ENCODE measurements around the gene EXOC1. TPM values are rescaled to one million over a fixed set of nuclear protein-coding genes. Genes with fewer than 3 reads are reported as not detected.

The EXOC1 gene, protein sequence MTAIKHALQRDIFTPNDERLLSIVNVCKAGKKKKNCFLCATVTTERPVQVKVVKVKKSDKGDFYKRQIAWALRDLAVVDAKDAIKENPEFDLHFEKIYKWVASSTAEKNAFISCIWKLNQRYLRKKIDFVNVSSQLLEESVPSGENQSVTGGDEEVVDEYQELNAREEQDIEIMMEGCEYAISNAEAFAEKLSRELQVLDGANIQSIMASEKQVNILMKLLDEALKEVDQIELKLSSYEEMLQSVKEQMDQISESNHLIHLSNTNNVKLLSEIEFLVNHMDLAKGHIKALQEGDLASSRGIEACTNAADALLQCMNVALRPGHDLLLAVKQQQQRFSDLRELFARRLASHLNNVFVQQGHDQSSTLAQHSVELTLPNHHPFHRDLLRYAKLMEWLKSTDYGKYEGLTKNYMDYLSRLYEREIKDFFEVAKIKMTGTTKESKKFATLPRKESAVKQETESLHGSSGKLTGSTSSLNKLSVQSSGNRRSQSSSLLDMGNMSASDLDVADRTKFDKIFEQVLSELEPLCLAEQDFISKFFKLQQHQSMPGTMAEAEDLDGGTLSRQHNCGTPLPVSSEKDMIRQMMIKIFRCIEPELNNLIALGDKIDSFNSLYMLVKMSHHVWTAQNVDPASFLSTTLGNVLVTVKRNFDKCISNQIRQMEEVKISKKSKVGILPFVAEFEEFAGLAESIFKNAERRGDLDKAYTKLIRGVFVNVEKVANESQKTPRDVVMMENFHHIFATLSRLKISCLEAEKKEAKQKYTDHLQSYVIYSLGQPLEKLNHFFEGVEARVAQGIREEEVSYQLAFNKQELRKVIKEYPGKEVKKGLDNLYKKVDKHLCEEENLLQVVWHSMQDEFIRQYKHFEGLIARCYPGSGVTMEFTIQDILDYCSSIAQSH
- 50.4 TPM for polyA plus RNA-seq (2013)

DNA sequence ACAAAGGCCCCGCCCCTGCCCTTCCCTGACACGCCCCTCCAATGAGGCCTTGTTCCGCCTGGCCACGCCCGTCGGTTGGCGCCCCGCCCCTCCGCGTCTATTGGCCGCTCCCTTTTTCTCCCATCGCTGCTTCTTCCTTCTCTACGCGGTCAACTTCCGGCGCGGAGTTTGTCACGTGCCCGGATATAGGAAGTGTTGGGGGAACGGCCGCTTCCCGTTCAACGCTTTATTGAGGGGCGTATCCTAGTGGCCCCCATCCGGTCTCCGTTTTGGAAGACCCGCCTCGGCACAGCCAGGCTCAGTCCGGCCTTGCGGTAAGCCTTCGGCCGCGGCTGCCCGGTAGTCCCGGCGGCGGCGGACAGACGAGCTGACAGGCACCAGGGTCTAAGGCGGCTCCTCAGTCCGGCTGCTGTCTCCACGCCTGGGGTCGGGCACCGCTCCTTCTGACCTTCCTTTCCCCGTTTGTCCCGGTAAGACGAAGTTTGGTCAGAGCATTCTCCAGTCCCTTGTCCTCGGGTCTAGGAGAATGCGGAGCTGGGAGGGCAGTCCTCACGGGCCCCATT, at the start of gene EXOC1:
TSS of gene EXOC1 (plus strand) at position 165 of the 563 bp plus-strand sequence. CDS start 4,676 bp downstream, outside the sequence.
- Histone ChIP-seq H3K4me3 (ENCODE audit: control insufficient read depth in 1 of 7, extremely low read depth in 1 of 7, insufficient read depth in 4 of 7, low read depth in 2 of 7, low read length in 6 of 7) (peak within 1 kb of the TSS; percentile 87 to 97 (median 94)), H3K4me1 (ENCODE audit: control extremely low read depth in 1 of 4, control insufficient read depth in 4 of 4, insufficient read depth in 4 of 4, low read length in 3 of 4) (peaks cover 9 to 18% (median 11%) of the 10 kb centered on the region in 4 experiments), H3K27me3 (replicated peaks in 2 of 5; ENCODE audit: control insufficient read depth in 4 of 5, insufficient read depth in 5 of 5, low read length in 4 of 5) (peaks cover 0 to 3% (median 0%) of the 10 kb centered on the region in 5 experiments), H3K36me3 (ENCODE audit: control insufficient read depth in 4 of 4, insufficient read depth in 4 of 4, low read length in 3 of 4) (peaks cover 0 to 5% (median 2%) of the 10 kb centered on the region in 4 experiments), H3K9me3 (ENCODE audit: control extremely low read depth in 1 of 5, control insufficient read depth in 4 of 5, insufficient read depth in 2 of 5, low read depth in 1 of 5, low read length in 4 of 5) (no peaks in the 10 kb centered on the region), H3K27ac (ENCODE audit: insufficient read depth in 1 of 2, low read depth in 1 of 2, low read length in 2 of 2, poor library complexity in 1 of 2, severe bottlenecking in 2 of 2) (peak within 1 kb of the TSS; percentile 67 to 88)
- DNase-seq: peak; percentile 96
- under 1% methylated on average over 41 of the region's 50 CpGs for WGBS (ENCODE audit: insufficient coverage)
- ChIA-PET CTCF (interaction anchor here (1.3 to 1.7 kb wide), 2 partner anchors 11 to 13 kb away, joined by 4 to 11 read pairs; no protein-coding TSS in a partner anchor), POLR2A (no interaction called here)

DNA sequence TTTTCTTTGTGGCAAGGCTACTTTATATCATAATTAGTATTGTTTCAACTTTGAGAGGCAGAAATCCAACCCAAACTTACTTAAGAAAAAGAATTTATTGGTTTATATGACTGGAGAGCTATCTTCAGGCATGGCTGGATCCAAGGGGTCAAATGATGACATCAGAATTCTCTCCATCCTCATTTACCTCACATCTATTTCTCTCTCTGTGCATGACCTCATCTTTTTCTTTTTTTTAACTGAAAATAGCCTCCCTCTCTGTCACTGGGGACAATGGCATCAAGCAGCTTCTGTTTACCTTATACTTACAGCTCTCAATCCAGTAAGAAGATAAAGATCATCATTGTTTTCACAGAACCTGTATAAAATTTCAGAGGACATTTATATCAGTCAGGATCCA, 45.9 kb upstream of the EXOC1 start:
- H3K4me3 ChIP-seq (ENCODE audit: control insufficient read depth in 1 of 7, extremely low read depth in 1 of 7, insufficient read depth in 4 of 7, low read depth in 2 of 7, low read length in 6 of 7): no peak overlapping the region
- no peak overlapping the region for H3K27ac ChIP-seq (ENCODE audit: insufficient read depth in 1 of 2, low read depth in 1 of 2, low read length in 2 of 2, poor library complexity in 1 of 2, severe bottlenecking in 2 of 2)
- ChIA-PET POLR2A (no interaction called here), CTCF (no interaction called here)
- no peaks in the 10 kb centered on the region for H3K36me3 ChIP-seq (ENCODE audit: control insufficient read depth in 4 of 4, insufficient read depth in 4 of 4, low read length in 3 of 4)
- DNase-seq: no peak
- no peaks in the 10 kb centered on the region for H3K4me1 ChIP-seq (ENCODE audit: control extremely low read depth in 1 of 4, control insufficient read depth in 4 of 4, insufficient read depth in 4 of 4, low read length in 3 of 4)
- no peaks in the 10 kb centered on the region for H3K27me3 ChIP-seq (replicated peaks in 2 of 5; ENCODE audit: control insufficient read depth in 4 of 5, insufficient read depth in 5 of 5, low read length in 4 of 5)
- H3K9me3 ChIP-seq (ENCODE audit: control extremely low read depth in 1 of 5, control insufficient read depth in 4 of 5, insufficient read depth in 2 of 5, low read depth in 1 of 5, low read length in 4 of 5): no peaks in the 10 kb centered on the region

DNA sequence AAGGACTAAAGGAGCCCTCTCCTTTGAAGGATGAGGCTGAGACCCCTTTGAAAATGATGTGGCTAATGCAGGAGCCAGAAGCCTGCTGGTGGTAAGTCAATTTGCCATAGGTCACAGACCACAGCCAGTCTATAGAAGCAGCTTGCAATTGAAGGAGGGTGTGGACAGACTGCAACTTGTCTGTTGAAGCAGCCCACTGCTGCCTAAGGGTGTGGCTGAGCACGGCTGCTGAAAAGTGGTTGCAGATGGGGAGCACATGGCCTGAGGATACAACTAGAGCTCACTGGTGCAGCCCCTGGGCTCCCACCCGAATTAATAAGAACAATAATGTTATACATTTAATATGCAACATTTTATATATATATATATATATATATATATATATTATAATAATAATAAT, 45.3 kb upstream of the EXOC1 start:
- Histone ChIP-seq H3K4me3 (ENCODE audit: control insufficient read depth in 1 of 7, extremely low read depth in 1 of 7, insufficient read depth in 4 of 7, low read depth in 2 of 7, low read length in 6 of 7) (no peak overlapping the region), H3K36me3 (ENCODE audit: control insufficient read depth in 4 of 4, insufficient read depth in 4 of 4, low read length in 3 of 4) (no peaks in the 10 kb centered on the region), H3K9me3 (ENCODE audit: control extremely low read depth in 1 of 5, control insufficient read depth in 4 of 5, insufficient read depth in 2 of 5, low read depth in 1 of 5, low read length in 4 of 5) (peaks cover 0 to under 1% (median 0%) of the 10 kb centered on the region in 5 experiments), H3K27ac (ENCODE audit: insufficient read depth in 1 of 2, low read depth in 1 of 2, low read length in 2 of 2, poor library complexity in 1 of 2, severe bottlenecking in 2 of 2) (no peak overlapping the region), H3K27me3 (replicated peaks in 2 of 5; ENCODE audit: control insufficient read depth in 4 of 5, insufficient read depth in 5 of 5, low read length in 4 of 5) (no peaks in the 10 kb centered on the region), H3K4me1 (ENCODE audit: control extremely low read depth in 1 of 4, control insufficient read depth in 4 of 4, insufficient read depth in 4 of 4, low read length in 3 of 4) (no peaks in the 10 kb centered on the region)
- no peak for DNase-seq
- no CpG with 5 or more reads among the region's 2 CpGs for WGBS (ENCODE audit: insufficient coverage)
- ChIA-PET CTCF (no interaction called here), POLR2A (no interaction called here)

DNA sequence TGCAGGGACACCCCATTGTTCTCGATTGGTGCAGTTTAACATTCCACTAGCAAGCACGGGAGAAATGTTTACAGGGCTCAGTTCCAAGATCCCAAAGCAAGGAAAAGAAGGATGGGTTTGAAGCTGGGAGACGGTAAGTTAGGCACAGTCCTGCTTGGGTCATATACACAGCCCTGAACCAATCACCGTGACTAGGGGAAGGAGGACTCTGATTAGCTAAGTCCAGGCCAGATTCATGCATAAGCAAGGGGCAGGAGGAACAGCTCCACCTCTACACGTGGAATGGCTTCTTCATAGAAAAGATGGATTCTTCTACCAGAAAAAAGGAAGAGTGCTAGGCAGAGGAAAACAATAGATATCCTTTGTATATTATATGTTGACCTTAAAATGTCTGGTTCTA, 44.8 kb upstream of the EXOC1 start:
- CTCF ChIA-PET: no interaction called here
- Histone ChIP-seq H3K27ac (ENCODE audit: insufficient read depth in 1 of 2, low read depth in 1 of 2, low read length in 2 of 2, poor library complexity in 1 of 2, severe bottlenecking in 2 of 2) (no peak overlapping the region), H3K9me3 (ENCODE audit: control extremely low read depth in 1 of 5, control insufficient read depth in 4 of 5, insufficient read depth in 2 of 5, low read depth in 1 of 5, low read length in 4 of 5) (peaks cover 0 to 3% (median 2%) of the 10 kb centered on the region in 5 experiments), H3K36me3 (ENCODE audit: control insufficient read depth in 4 of 4, insufficient read depth in 4 of 4, low read length in 3 of 4) (no peaks in the 10 kb centered on the region), H3K4me3 (ENCODE audit: control insufficient read depth in 1 of 7, extremely low read depth in 1 of 7, insufficient read depth in 4 of 7, low read depth in 2 of 7, low read length in 6 of 7) (no peak overlapping the region), H3K27me3 (replicated peaks in 2 of 5; ENCODE audit: control insufficient read depth in 4 of 5, insufficient read depth in 5 of 5, low read length in 4 of 5) (no peaks in the 10 kb centered on the region), H3K4me1 (ENCODE audit: control extremely low read depth in 1 of 4, control insufficient read depth in 4 of 4, insufficient read depth in 4 of 4, low read length in 3 of 4) (no peaks in the 10 kb centered on the region)
- POLR2A ChIA-PET: no interaction called here
- WGBS (ENCODE audit: insufficient coverage): 96% methylated on average over 5 of the region's 5 CpGs
- DNase-seq: no peak

DNA sequence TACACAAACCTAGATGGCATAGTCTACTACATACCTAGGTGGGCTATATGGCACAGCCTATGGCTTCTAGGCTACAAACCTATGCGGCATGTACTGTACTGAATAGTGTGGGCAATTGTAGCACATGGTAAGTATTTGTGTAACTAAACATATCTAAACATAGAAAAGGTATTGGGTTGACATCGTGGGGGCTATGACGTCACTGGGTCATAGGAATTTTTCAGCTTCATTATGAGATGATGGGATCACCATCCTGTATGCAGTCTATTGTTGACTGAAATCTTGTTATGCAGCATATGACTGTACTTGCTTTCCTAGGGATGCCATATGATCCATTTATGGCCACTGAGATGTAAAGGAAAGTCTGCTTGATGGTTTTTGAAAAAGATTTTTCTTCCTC, 35.8 kb upstream of the EXOC1 start:
- no peak for DNase-seq
- peaks cover 0 to 14% (median 0%) of the 10 kb centered on the region in 5 experiments for H3K27me3 ChIP-seq (replicated peaks in 2 of 5; ENCODE audit: control insufficient read depth in 4 of 5, insufficient read depth in 5 of 5, low read length in 4 of 5)
- ChIA-PET POLR2A (no interaction called here), CTCF (no interaction called here)
- H3K36me3 ChIP-seq (ENCODE audit: control insufficient read depth in 4 of 4, insufficient read depth in 4 of 4, low read length in 3 of 4): no peaks in the 10 kb centered on the region
- 100% methylated on average over 2 of the region's 3 CpGs for WGBS (ENCODE audit: insufficient coverage)
- peaks cover 0 to 7% (median 2%) of the 10 kb centered on the region in 5 experiments for H3K9me3 ChIP-seq (ENCODE audit: control extremely low read depth in 1 of 5, control insufficient read depth in 4 of 5, insufficient read depth in 2 of 5, low read depth in 1 of 5, low read length in 4 of 5)
- H3K27ac ChIP-seq (ENCODE audit: insufficient read depth in 1 of 2, low read depth in 1 of 2, low read length in 2 of 2, poor library complexity in 1 of 2, severe bottlenecking in 2 of 2): no peak overlapping the region
- no peak overlapping the region for H3K4me3 ChIP-seq (ENCODE audit: control insufficient read depth in 1 of 7, extremely low read depth in 1 of 7, insufficient read depth in 4 of 7, low read depth in 2 of 7, low read length in 6 of 7)
- H3K4me1 ChIP-seq (ENCODE audit: control extremely low read depth in 1 of 4, control insufficient read depth in 4 of 4, insufficient read depth in 4 of 4, low read length in 3 of 4): peaks cover 0 to 10% (median 4%) of the 10 kb centered on the region in 4 experiments

DNA sequence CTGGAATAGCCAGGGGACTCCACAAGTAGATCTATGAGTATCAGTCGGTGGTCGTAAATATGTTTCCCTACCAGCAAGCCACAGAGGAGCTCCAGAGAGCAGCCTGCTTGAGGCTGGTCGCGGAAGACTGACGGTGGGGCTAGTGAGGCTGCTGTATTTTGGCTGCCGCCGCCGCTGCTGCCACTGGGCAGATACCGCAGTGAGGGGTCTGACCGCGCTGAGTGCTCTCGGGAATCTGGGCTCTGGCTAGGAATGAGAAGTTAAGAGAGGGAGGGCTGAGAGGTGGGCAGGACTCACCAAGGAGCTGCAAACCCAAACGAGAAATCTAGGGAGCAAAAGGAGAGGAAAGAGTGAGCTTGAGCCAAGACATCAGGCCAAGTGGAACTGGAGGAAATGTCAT, 33.8 kb upstream of the EXOC1 start, which contains the start of gene EXOC1L:
TSS of gene EXOC1L (plus strand) at position 157 of the 400 bp plus-strand sequence. CDS start at position 394, 237 bp downstream.
- Histone ChIP-seq H3K27ac (ENCODE audit: insufficient read depth in 1 of 2, low read depth in 1 of 2, low read length in 2 of 2, poor library complexity in 1 of 2, severe bottlenecking in 2 of 2) (no peak within 1 kb of the TSS), H3K4me3 (ENCODE audit: control insufficient read depth in 1 of 7, extremely low read depth in 1 of 7, insufficient read depth in 4 of 7, low read depth in 2 of 7, low read length in 6 of 7) (peak within 1 kb of the TSS in 6 of 7 experiments; percentile 35 to 72 (median 52)), H3K9me3 (ENCODE audit: control extremely low read depth in 1 of 5, control insufficient read depth in 4 of 5, insufficient read depth in 2 of 5, low read depth in 1 of 5, low read length in 4 of 5) (peaks cover 0 to 5% (median 0%) of the 10 kb centered on the region in 5 experiments), H3K4me1 (ENCODE audit: control extremely low read depth in 1 of 4, control insufficient read depth in 4 of 4, insufficient read depth in 4 of 4, low read length in 3 of 4) (peaks cover 0 to 10% (median 4%) of the 10 kb centered on the region in 4 experiments), H3K27me3 (replicated peaks in 2 of 5; ENCODE audit: control insufficient read depth in 4 of 5, insufficient read depth in 5 of 5, low read length in 4 of 5) (peaks cover 0 to 14% (median 0%) of the 10 kb centered on the region in 5 experiments), H3K36me3 (ENCODE audit: control insufficient read depth in 4 of 4, insufficient read depth in 4 of 4, low read length in 3 of 4) (no peaks in the 10 kb centered on the region)
- CTCF ChIA-PET: interaction anchor here (0.7 to 1.1 kb wide), 2 partner anchors 29 to 48 kb away, joined by 3 to 4 read pairs; no protein-coding TSS in a partner anchor
- POLR2A ChIA-PET: no interaction called here
- DNase-seq: peak; percentile 39 to 73 (median 64)
- WGBS (ENCODE audit: insufficient coverage): 6% methylated on average over 13 of the region's 13 CpGs

Data from common myeloid progenitor, CD34-positive (primary cell).